Activated CD8-positive, alpha-beta memory T cell treated with anti-CD3 and anti-CD28 coated beads for 48 hours (primary cell): Measurements from ENCODE around the gene CAPN10.
A peak's percentile ranks its signal among the peaks of the same experiment; 100 is the strongest.

ENCODE experiments used
- DNase-seq, 3 experiments: peaks; one replicate each; pipeline ENCODE4 v3.0.0-alpha.2; 2020; ENCODE audit warnings: low read depth in 2 of 3, low spot score in 2 of 3

CAPN10 gene

GRCh38 chr2:240573516-240574385 lies 12.8 kb upstream of the CAPN10 start:
- no peak for DNase-seq

GRCh38 chr2:240574386-240575100 lies 12.0 kb upstream of the CAPN10 start:
- no peak for DNase-seq

GRCh38 chr2:240575101-240575965 lies 11.2 kb upstream of the CAPN10 start:
- DNase-seq, result no peak

GRCh38 chr2:240576036-240576435 lies 10.5 kb upstream of the CAPN10 start:
- DNase-seq, result no peak

- DNase-seq, result no peak
Observed at GRCh38 chr2:240576436-240577205, 9.9 kb upstream of the CAPN10 start.

GRCh38 chr2:240577281-240578109 lies 9.0 kb upstream of the CAPN10 start:
- no peak for DNase-seq

- no peak for DNase-seq
Observed at GRCh38 chr2:240578110-240578450, 8.5 kb upstream of the CAPN10 start.

- no peak for DNase-seq
Observed at GRCh38 chr2:240578488-240578887, 8.0 kb upstream of the CAPN10 start.

GRCh38 chr2:240579071-240579762 lies 7.3 kb upstream of the CAPN10 start:
- DNase-seq, result no peak

- peak in 2 of 3 experiments; percentile 22 to 41 for DNase-seq
Observed at GRCh38 chr2:240579771-240580614, 6.5 kb upstream of the CAPN10 start.

GRCh38 chr2:240581811-240582210 lies 4.7 kb upstream of the CAPN10 start:
- DNase-seq, result no peak

GRCh38 chr2:240582781-240583180 lies 3.8 kb upstream of the CAPN10 start:
- DNase-seq, result no peak

- no peak for DNase-seq
Observed at GRCh38 chr2:240583774-240584173, 2.8 kb upstream of the CAPN10 start.

GRCh38 chr2:240584486-240585031 lies 2.0 kb upstream of the CAPN10 start:
- DNase-seq, result no peak

- no peak for DNase-seq
Observed at GRCh38 chr2:240585101-240585500, 1.4 kb upstream of the CAPN10 start.

- DNase-seq, result no peak
Observed at GRCh38 chr2:240585681-240586197, 795 bp upstream of the CAPN10 start.

- DNase-seq, result peak in 2 of 3 experiments; percentile 23 to 31
Observed at GRCh38 chr2:240586919-240587800, 626 bp downstream of the CAPN10 start.
